ENCODE data around the gene ANGEL1. TPM values are rescaled to one million over a fixed set of nuclear protein-coding genes. Genes with fewer than 3 reads are reported as not detected.

ANGEL1 gene
- total and polyA plus RNA-seq, 2 of the 13 experiments (the other 11 are each of a cell fraction or from before 2014, with no cell fraction given), result 14.3 to 20.1 TPM

DNA sequence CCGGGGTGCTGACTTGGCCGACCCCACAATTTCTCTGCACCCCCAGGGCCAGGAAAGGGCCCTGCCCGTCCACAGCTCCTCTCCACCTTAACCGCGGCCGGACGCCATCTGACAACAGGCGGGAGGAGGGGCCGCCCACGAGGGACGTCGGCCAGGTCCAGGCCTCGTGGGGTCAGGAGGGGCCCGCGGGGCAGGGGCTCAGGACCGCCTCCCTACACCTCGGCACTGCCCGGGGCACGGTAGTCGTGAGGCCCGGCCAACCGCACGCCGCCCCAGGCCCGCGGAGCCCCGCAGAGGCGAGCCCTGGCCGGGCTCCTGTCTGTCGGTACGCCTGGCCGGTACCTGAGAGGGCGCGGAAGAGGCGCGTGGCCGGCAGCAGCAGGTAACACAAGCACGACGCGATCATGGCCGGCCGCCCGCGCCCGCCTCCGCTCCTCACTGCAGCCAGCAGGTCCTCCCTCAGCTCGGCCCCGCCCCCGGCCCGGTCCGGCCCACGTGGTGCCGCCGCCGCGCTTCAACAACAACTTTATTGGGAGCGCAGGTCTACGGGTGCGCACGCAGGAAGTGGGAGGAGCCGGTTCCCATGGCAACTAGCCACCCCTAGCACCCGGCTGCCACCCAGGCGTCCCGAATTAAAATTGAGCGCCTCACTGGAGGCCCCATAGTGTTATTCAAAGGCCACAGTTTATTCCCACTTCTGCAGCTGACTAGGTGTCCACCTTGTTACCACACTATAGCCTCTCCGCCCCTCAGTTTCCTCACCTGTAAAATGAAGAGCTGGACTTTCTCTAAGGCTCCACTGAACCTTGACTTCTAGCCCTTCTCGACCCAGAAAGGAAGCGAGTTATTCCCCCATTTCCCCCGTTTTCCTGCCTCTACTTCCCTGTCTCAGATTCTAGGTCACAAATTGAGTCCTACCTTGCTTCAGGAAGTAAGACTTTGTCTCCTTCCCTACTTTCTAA is at the start of gene ANGEL1 (continued):
- TF ChIP-seq NCOA1 (CRISPR knock-in tag; IDR thresholded peaks at IDR 0.05), result no peak
- TF ChIP-seq, protein P1, sequence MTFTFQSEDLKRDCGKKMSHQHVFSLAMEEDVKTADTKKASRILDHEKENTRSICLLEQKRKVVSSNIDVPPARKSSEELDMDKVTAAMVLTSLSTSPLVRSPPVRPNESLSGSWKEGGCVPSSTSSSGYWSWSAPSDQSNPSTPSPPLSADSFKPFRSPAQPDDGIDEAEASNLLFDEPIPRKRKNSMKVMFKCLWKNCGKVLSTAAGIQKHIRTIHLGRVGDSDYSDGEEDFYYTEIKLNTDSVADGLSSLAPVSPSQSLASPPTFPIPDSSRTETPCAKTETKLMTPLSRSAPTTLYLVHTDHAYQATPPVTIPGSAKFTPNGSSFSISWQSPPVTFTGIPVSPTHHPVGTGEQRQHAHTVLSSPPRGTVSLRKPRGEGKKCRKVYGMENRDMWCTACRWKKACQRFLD (CRISPR knock-in tag; IDR thresholded peaks at IDR 0.05; ENCODE audit: borderline replicate concordance), result no peak
- TF ChIP-seq KMT2A (CRISPR knock-in tag; IDR thresholded peaks at IDR 0.05), result no peak
- TF ChIP-seq ZBTB46 (CRISPR knock-in tag; IDR thresholded peaks at IDR 0.05; ENCODE audit: borderline replicate concordance), result no peak
- TF ChIP-seq MED13 (CRISPR knock-in tag; IDR thresholded peaks at IDR 0.05), result no peak
- peak in 1 of 2 experiments; percentile 60; a peak in 2 of 4 replicates for TF ChIP-seq EP300 (IDR thresholded peaks at IDR 0.05; ENCODE audit: low read depth in 2 of 2, low read length in 2 of 2)
- TF ChIP-seq EP300 (CRISPR knock-in tag; IDR thresholded peaks at IDR 0.05; ENCODE audit: borderline replicate concordance), result no peak
- peak; percentile 45; the same call in 1 of the 2 replicates for TF ChIP-seq ZNF143 (CRISPR knock-in tag; IDR thresholded peaks at IDR 0.05)
- no peak for TF ChIP-seq CC2D1A (CRISPR knock-in tag; IDR thresholded peaks at IDR 0.05)
- no peak for TF ChIP-seq CHD4 (IDR thresholded peaks at IDR 0.05; ENCODE audit: borderline replicate concordance, low read length)
- 0 out of 2 replicates have a peak, but pooled peaks have one; percentile 11 for TF ChIP-seq SMYD3 (CRISPR knock-in tag; IDR thresholded peaks at IDR 0.05)
- TF ChIP-seq ZNF850 (CRISPR knock-in tag; conservative IDR thresholded peaks at IDR 0.05), result 0 out of 2 replicates have a peak, but pooled peaks have one; percentile 1
- peak; percentile 31 for TF ChIP-seq RFXAP (CRISPR knock-in tag; IDR thresholded peaks at IDR 0.05; ENCODE audit: borderline replicate concordance)
- TF ChIP-seq SIX1 (CRISPR knock-in tag; IDR thresholded peaks at IDR 0.05; ENCODE audit: borderline replicate concordance), result no peak
- no peak for TF ChIP-seq ZNF446 (CRISPR knock-in tag; IDR thresholded peaks at IDR 0.05)
- no peak for TF ChIP-seq ARHGAP35 (CRISPR knock-in tag; IDR thresholded peaks at IDR 0.05; ENCODE audit: borderline replicate concordance)
- no peak for TF ChIP-seq ZNF562 (CRISPR knock-in tag; IDR thresholded peaks at IDR 0.05; ENCODE audit: borderline replicate concordance)
- no peak for TF ChIP-seq NCOA2 (CRISPR knock-in tag; IDR thresholded peaks at IDR 0.05)
- TF ChIP-seq ESRRA (CRISPR knock-in tag; IDR thresholded peaks at IDR 0.05; ENCODE audit: low read depth), result no peak
- TF ChIP-seq KMT2B (CRISPR knock-in tag; IDR thresholded peaks at IDR 0.05), result peak; percentile 60; the same call in 1 of the 2 replicates
- peak; percentile 57; the same call in 1 of the 2 replicates for TF ChIP-seq MTA1 (CRISPR knock-in tag; IDR thresholded peaks at IDR 0.05; ENCODE audit: borderline replicate concordance)
- TF ChIP-seq CBX2 (IDR thresholded peaks at IDR 0.05; ENCODE audit: low read depth, low read length), result no peak
- TF ChIP-seq CBX2 (CRISPR knock-in tag; IDR thresholded peaks at IDR 0.05; ENCODE audit: low read depth), result 0 out of 2 replicates have a peak, but pooled peaks have one; percentile 26
- TF ChIP-seq ZNF234 (CRISPR knock-in tag; conservative IDR thresholded peaks at IDR 0.05), result 0 out of 2 replicates have a peak, but pooled peaks have one; percentile 56
- TF ChIP-seq FOXM1 (CRISPR knock-in tag; IDR thresholded peaks at IDR 0.05), result no peak
- 0 out of 2 replicates have a peak, but pooled peaks have one; percentile 11 for TF ChIP-seq HOXD1 (CRISPR knock-in tag; IDR thresholded peaks at IDR 0.05)
- TF ChIP-seq, protein P2, sequence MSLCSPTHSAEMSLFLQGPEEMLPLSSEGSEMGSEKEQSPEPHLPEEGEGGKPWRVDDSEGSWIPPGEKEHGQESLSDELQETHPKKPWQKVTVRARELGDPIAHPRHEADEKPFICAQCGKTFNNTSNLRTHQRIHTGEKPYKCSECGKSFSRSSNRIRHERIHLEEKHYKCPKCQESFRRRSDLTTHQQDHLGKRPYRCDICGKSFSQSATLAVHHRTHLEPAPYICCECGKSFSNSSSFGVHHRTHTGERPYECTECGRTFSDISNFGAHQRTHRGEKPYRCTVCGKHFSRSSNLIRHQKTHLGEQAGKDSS (CRISPR knock-in tag; IDR thresholded peaks at IDR 0.05; ENCODE audit: borderline replicate concordance, low read depth), result peak; percentile 44; the same call in 1 of the 2 replicates

Data from HepG2 (cell line).